ENCODE measurements around the gene MIA3. TPM values are rescaled to one million over a fixed set of nuclear protein-coding genes. Genes with fewer than 3 reads are reported as not detected.

The MIA3 gene
- total and polyA plus RNA-seq, 7 experiments from 2014 or later = 48.0 to 112 (median 79.6) TPM

DNA sequence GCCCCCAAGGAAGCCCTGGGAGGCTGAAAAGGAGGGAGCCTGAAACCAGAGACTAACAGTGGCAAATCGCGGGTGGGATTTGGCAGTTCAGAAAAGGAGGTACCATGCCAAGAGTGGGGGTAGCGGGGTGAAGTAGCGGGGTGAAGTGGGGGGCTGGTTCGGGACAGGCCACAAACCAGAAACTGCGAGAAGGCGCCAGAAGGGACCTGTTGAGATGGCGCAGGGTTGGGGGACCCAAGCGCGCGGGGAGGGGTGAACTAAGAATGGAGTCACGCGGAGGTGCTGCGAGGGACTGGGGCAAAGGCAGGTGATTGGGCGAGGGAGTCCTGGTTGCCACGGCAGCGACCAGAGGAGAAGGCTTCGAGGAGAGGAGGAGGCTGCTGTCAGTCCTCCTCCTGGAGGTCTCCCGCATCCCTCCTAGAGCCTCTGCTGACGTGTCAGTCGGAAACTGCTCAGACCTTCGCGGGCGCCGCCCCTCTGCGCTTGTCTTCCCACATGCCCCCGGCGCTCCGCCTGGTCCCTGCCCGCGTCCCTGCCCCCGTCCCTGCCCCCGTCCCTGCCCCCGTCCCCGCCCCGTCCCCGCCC, 438 bp upstream of the MIA3 start:
- H3K27me3 ChIP-seq (ENCODE audit: control insufficient read depth in 2 of 2, insufficient read depth in 2 of 2, low read length in 2 of 2) = no peaks in the 10 kb centered on the region
- peaks cover 18 to 22% of the 10 kb centered on the region in 2 donors for H3K4me1 ChIP-seq (ENCODE audit: control insufficient read depth in 2 of 2, insufficient read depth in 2 of 2, low read length in 2 of 2)
- CTCF ChIA-PET = interaction anchor here (1.8 kb wide), 1 partner anchor 16 kb away, joined by 6 read pairs; no protein-coding TSS in a partner anchor
- DNase-seq = peak; percentile 81 to 98 (median 89)
- H3K27me3 Mint-ChIP-seq = peaks cover 5 to 51% (median 26%) of the 10 kb centered on the region in 5 donors
- peaks cover 0 to 2% (median 0%) of the 10 kb centered on the region in 11 donors for H3K9me3 Mint-ChIP-seq
- peak overlapping the region; percentile 74 for H3K4me3 ChIP-seq (ENCODE audit: low read length)
- no peaks in the 10 kb centered on the region for H3K9me3 ChIP-seq (ENCODE audit: control insufficient read depth in 2 of 3, low read length in 3 of 3)
- H3K27ac ChIP-seq (ENCODE audit: low read depth, low read length) = peak overlapping the region; percentile 74
- ATAC-seq = peak; percentile 93
- H3K36me3 ChIP-seq (ENCODE audit: control insufficient read depth in 2 of 3, insufficient read depth in 3 of 3, low read length in 3 of 3) = peaks cover 0 to 6% (median 0%) of the 10 kb centered on the region in 3 experiments
- H3K27ac Mint-ChIP-seq = peak overlapping the region; percentile 90 to 97 (median 95)
- H3K36me3 Mint-ChIP-seq = peaks cover 0 to 10% (median 0%) of the 10 kb centered on the region in 5 donors
- POLR2A ChIA-PET = interaction anchor here (0.7 to 4.7 kb wide), 4 partner anchors 26 to 158 kb away, joined by 3 to 29 read pairs (median 6); partner anchors contain the start of genes AIDA, BROX and TAF1A
- peak overlapping the region; percentile 89 to 95 (median 93) for H3K4me3 Mint-ChIP-seq
- intact Hi-C loops (cut with micrococcal nuclease) = loop anchor here (1.0 to 10.0 kb wide), 13 partner anchors 27 to 1227 kb away; partner anchors contain the start of genes DISP1 (in 2 of the 2), DUSP10 (in 2 of the 2), TAF1A (in 2 of the 2) and TLR5 (in 2 of the 2)
- H3K4me1 Mint-ChIP-seq = peaks cover 14 to 39% (median 32%) of the 10 kb centered on the region in 7 donors

DNA sequence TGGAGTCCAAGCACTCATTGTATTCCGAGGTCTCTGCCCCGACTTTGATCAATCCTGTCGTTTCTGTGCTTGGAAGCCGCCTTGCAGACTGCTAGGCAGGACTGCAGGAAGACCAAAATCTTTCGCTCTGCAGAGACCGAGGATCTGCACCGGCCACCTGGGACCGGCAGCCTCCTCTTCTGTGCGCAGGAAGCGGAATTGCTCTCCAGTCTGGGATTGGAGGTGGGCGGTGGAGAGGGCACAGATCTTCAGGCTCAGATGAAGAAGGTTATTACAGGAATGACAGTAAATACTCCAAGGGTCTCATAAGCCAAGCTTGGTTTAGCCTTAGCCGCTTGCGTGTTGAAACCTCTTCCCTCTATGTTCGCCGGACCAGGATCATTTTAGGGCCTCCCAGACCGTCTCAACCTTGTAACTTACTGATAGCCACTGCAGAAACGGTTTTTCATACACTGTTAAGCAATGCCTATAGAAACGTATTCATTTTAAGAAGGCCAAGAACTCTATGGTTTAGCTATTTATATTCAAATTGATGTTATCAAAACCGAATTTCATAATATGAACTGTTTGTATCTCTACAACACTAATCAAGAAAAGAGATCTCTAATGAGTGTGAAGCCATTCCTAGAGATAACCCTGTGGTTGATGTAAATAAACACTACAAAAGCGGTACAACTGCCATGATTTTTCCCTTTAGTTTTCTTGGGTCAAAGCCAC, 1.1 kb downstream of the MIA3 start:
- intact Hi-C loops (cut with micrococcal nuclease) = loop anchor here (1.0 to 10.0 kb wide), 7 partner anchors 15 to 1226 kb away; partner anchors contain the start of genes DISP1 (in 1 of the 2), DUSP10 (in 1 of the 2), SUSD4 (in 1 of the 2) and TLR5 (in 1 of the 2)
- peaks cover 14 to 39% (median 35%) of the 10 kb centered on the region in 7 donors for H3K4me1 Mint-ChIP-seq
- peaks cover 4 to 23% (median 10%) of the 10 kb centered on the region in 5 donors for H3K36me3 Mint-ChIP-seq
- peaks cover 0 to 2% (median 0%) of the 10 kb centered on the region in 11 donors for H3K9me3 Mint-ChIP-seq
- Histone ChIP-seq H3K27me3 (ENCODE audit: control insufficient read depth in 2 of 2, insufficient read depth in 2 of 2, low read length in 2 of 2) (no peaks in the 10 kb centered on the region), H3K36me3 (ENCODE audit: control insufficient read depth in 2 of 3, insufficient read depth in 3 of 3, low read length in 3 of 3) (peaks cover 0 to 8% (median 0%) of the 10 kb centered on the region in 3 experiments), H3K27ac (ENCODE audit: low read depth, low read length) (peak overlapping the region; percentile 94), H3K4me3 (ENCODE audit: low read length) (peak overlapping the region; percentile 69), H3K9me3 (ENCODE audit: control insufficient read depth in 2 of 3, low read length in 3 of 3) (no peaks in the 10 kb centered on the region), H3K4me1 (ENCODE audit: control insufficient read depth in 2 of 2, insufficient read depth in 2 of 2, low read length in 2 of 2) (peaks cover 18 to 22% of the 10 kb centered on the region in 2 donors)
- DNase-seq = peak in 3 of 9 donors; percentile 7 to 25 (median 15)
- peak overlapping the region; percentile 86 to 93 (median 92) for H3K4me3 Mint-ChIP-seq
- CTCF ChIA-PET = interaction anchor here (0.6 to 1.7 kb wide), 3 partner anchors 15 to 93 kb away, joined by 3 to 12 read pairs (median 3); partner anchors contain the start of genes AIDA and BROX
- peak overlapping the region; percentile 25 to 95 (median 82) for H3K27ac Mint-ChIP-seq
- no peak for ATAC-seq
- H3K27me3 Mint-ChIP-seq = peaks cover 0 to 36% (median 12%) of the 10 kb centered on the region in 5 donors
- POLR2A ChIA-PET = interaction anchor here (0.6 to 4.7 kb wide), 7 partner anchors 9 to 95 kb away, joined by 3 to 29 read pairs (median 4); partner anchors contain the start of gene TAF1A

DNA sequence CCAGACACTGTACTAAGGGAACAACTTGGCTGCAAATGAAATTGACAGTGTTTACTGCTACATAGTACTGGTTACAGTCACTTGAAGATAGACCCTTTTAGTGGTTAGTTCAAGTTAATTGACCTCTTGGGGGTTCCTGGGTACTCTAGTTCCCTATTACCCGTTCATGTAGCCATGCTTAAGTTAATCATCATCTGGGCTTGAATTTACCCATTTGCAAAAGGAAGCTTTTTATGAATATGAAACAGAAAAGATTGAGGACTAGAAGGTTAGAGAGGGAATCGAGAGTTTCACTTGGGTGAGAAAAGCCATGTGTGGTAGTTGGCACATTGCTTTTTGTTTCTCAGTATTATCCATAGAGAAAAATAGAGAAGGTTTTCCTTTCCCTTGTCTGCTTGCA, 2.7 kb downstream of the MIA3 start:
- CTCF ChIA-PET = interaction anchor here (0.7 to 1.7 kb wide), 3 partner anchors 14 to 24 kb away, joined by 3 to 12 read pairs (median 3); no protein-coding TSS in a partner anchor
- ATAC-seq = no peak
- Mint-ChIP-seq H3K9me3 (peaks cover 0 to 2% (median 0%) of the 10 kb centered on the region in 11 donors), H3K4me3 (peak overlapping the region in 2 of 10 donors; percentile 91 to 93), H3K27ac (peak overlapping the region in 2 of 9 donors; percentile 8 to 28), H3K36me3 (peaks cover 5 to 23% (median 14%) of the 10 kb centered on the region in 5 donors), H3K27me3 (peaks cover 0 to 24% (median 0%) of the 10 kb centered on the region in 5 donors), H3K4me1 (peaks cover 15 to 39% (median 35%) of the 10 kb centered on the region in 7 donors)
- Histone ChIP-seq H3K27ac (ENCODE audit: low read depth, low read length) (no peak overlapping the region), H3K9me3 (ENCODE audit: control insufficient read depth in 2 of 3, low read length in 3 of 3) (no peaks in the 10 kb centered on the region), H3K4me3 (ENCODE audit: low read length) (no peak overlapping the region), H3K4me1 (ENCODE audit: control insufficient read depth in 2 of 2, insufficient read depth in 2 of 2, low read length in 2 of 2) (peaks cover 18 to 22% of the 10 kb centered on the region in 2 donors), H3K36me3 (ENCODE audit: control insufficient read depth in 2 of 3, insufficient read depth in 3 of 3, low read length in 3 of 3) (peaks cover 0 to 17% (median 4%) of the 10 kb centered on the region in 3 experiments), H3K27me3 (ENCODE audit: control insufficient read depth in 2 of 2, insufficient read depth in 2 of 2, low read length in 2 of 2) (no peaks in the 10 kb centered on the region)
- DNase-seq = no peak
- POLR2A ChIA-PET = interaction anchor here (1.0 to 4.7 kb wide), 4 partner anchors 23 to 92 kb away, joined by 3 to 29 read pairs (median 4); no protein-coding TSS in a partner anchor
- intact Hi-C loops (cut with micrococcal nuclease) = no loop called here

DNA sequence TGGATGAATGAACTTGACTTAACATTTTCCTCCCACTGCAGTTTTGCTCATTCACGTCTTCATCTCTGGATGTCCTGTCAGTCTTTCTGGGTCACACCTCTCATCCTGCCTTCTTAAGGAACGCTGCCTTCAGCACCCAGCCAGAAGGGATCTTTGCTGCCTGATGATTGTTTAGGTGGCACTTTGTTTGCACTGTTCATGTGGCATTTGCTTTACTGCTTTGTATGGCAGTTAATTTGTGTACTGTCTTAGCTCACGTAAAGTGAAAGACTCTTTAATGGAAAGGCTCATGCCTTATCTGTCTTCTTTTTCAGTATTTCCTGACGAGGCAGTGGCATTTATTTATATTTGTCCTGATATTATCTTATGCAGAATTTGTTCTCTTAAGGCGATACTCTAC, 4.9 kb downstream of the MIA3 start:
- H3K27ac Mint-ChIP-seq = peak overlapping the region in 1 of 9 donors; percentile 42

DNA sequence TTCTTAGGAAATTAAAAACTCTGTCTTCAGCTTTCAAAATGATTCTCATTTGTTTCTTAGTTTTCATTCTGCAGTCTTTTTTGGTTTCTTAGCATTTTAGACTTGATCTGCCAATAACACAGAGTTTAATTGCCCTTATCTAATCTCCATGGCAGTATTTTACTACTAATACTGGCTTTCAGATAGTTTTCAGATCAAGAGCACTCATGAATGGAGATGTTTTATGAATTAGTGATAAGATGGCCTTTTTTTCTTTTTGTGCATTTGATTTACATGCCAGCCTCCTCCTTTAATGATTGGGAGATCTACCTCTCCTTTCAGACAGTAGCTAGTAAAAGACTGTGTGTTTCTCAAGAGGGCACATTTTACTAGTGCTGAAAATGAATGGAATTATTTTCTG, 5.6 kb downstream of the MIA3 start:
- Mint-ChIP-seq H3K4me1 (peaks cover 15 to 32% (median 28%) of the 10 kb centered on the region in 7 donors), H3K36me3 (peaks cover 17 to 46% (median 29%) of the 10 kb centered on the region in 5 donors), H3K4me3 (no peak overlapping the region), H3K9me3 (peaks cover 0 to under 1% (median 0%) of the 10 kb centered on the region in 11 donors), H3K27ac (peak overlapping the region in 1 of 9 donors; percentile 42), H3K27me3 (peaks cover 0 to 6% (median 0%) of the 10 kb centered on the region in 5 donors)
- Histone ChIP-seq H3K4me3 (ENCODE audit: low read length) (no peak overlapping the region), H3K9me3 (ENCODE audit: control insufficient read depth in 2 of 3, low read length in 3 of 3) (no peaks in the 10 kb centered on the region), H3K36me3 (ENCODE audit: control insufficient read depth in 2 of 3, insufficient read depth in 3 of 3, low read length in 3 of 3) (peaks cover 4 to 45% (median 8%) of the 10 kb centered on the region in 3 experiments), H3K27me3 (ENCODE audit: control insufficient read depth in 2 of 2, insufficient read depth in 2 of 2, low read length in 2 of 2) (no peaks in the 10 kb centered on the region), H3K4me1 (ENCODE audit: control insufficient read depth in 2 of 2, insufficient read depth in 2 of 2, low read length in 2 of 2) (peaks cover 11 to 16% of the 10 kb centered on the region in 2 donors), H3K27ac (ENCODE audit: low read depth, low read length) (no peak overlapping the region)
- intact Hi-C loops (cut with micrococcal nuclease) = no loop called here
- ChIA-PET CTCF (no interaction called here), POLR2A (interaction anchor here (0.6 to 1.6 kb wide), 2 partner anchors 20 to 34 kb away, joined by 3 read pairs; no protein-coding TSS in a partner anchor)
- ATAC-seq (no peak), DNase-seq (no peak)

More for the DNA sequence above, 4.9 kb downstream of the MIA3 start:
- no peak overlapping the region for H3K4me3 Mint-ChIP-seq
- intact Hi-C loops (cut with micrococcal nuclease) = no loop called here
- peaks cover 0 to 2% (median 0%) of the 10 kb centered on the region in 11 donors for H3K9me3 Mint-ChIP-seq
- Histone ChIP-seq H3K36me3 (ENCODE audit: control insufficient read depth in 2 of 3, insufficient read depth in 3 of 3, low read length in 3 of 3) (peaks cover 4 to 38% (median 8%) of the 10 kb centered on the region in 3 experiments), H3K27me3 (ENCODE audit: control insufficient read depth in 2 of 2, insufficient read depth in 2 of 2, low read length in 2 of 2) (no peaks in the 10 kb centered on the region), H3K4me3 (ENCODE audit: low read length) (no peak overlapping the region), H3K4me1 (ENCODE audit: control insufficient read depth in 2 of 2, insufficient read depth in 2 of 2, low read length in 2 of 2) (peaks cover 11 to 16% of the 10 kb centered on the region in 2 donors), H3K27ac (ENCODE audit: low read depth, low read length) (no peak overlapping the region), H3K9me3 (ENCODE audit: control insufficient read depth in 2 of 3, low read length in 3 of 3) (no peaks in the 10 kb centered on the region)
- peaks cover 12 to 39% (median 22%) of the 10 kb centered on the region in 5 donors for H3K36me3 Mint-ChIP-seq
- ATAC-seq (no peak), DNase-seq (no peak)
- peaks cover 13 to 32% (median 28%) of the 10 kb centered on the region in 7 donors for H3K4me1 Mint-ChIP-seq
- ChIA-PET CTCF (no interaction called here), POLR2A (interaction anchor here (0.6 to 1.6 kb wide), 2 partner anchors 20 to 34 kb away, joined by 3 read pairs; no protein-coding TSS in a partner anchor)
- H3K27me3 Mint-ChIP-seq = peaks cover 0 to 6% (median 0%) of the 10 kb centered on the region in 5 donors

DNA sequence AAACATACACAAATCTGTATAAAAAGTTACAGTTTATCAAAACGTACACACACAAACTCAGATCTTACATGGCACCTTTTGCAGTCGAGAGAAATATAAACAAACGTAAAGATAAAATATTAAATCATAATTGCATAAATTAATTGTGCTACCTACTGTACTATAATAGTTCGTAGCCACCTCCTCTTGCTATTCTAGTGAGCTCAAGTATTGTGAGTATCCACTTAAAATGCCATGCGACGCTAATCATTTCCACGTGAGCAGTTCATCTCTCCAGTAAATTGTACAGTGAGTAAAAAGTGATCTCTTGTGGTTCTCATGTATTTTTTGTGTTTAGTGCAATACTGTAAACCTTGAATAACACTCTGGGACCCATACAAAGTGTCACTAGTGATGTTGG, 6.3 kb downstream of the MIA3 start:
- Histone ChIP-seq H3K4me1 (ENCODE audit: control insufficient read depth in 2 of 2, insufficient read depth in 2 of 2, low read length in 2 of 2) (peaks cover 4 to 9% of the 10 kb centered on the region in 2 donors), H3K9me3 (ENCODE audit: control insufficient read depth in 2 of 3, low read length in 3 of 3) (no peaks in the 10 kb centered on the region), H3K4me3 (ENCODE audit: low read length) (no peak overlapping the region), H3K36me3 (ENCODE audit: control insufficient read depth in 2 of 3, insufficient read depth in 3 of 3, low read length in 3 of 3) (peaks cover 4 to 53% (median 8%) of the 10 kb centered on the region in 3 experiments), H3K27me3 (ENCODE audit: control insufficient read depth in 2 of 2, insufficient read depth in 2 of 2, low read length in 2 of 2) (no peaks in the 10 kb centered on the region), H3K27ac (ENCODE audit: low read depth, low read length) (no peak overlapping the region)
- no peak overlapping the region for H3K4me3 Mint-ChIP-seq
- no peak overlapping the region for H3K27ac Mint-ChIP-seq
- DNase-seq (no peak), ATAC-seq (no peak)
- POLR2A ChIA-PET = no interaction called here
- H3K36me3 Mint-ChIP-seq = peaks cover 21 to 54% (median 37%) of the 10 kb centered on the region in 5 donors
- no peaks in the 10 kb centered on the region for H3K9me3 Mint-ChIP-seq
- H3K4me1 Mint-ChIP-seq = peaks cover 15 to 31% (median 21%) of the 10 kb centered on the region in 7 donors
- no peaks in the 10 kb centered on the region for H3K27me3 Mint-ChIP-seq
- intact Hi-C loops (cut with micrococcal nuclease) = no loop called here
- CTCF ChIA-PET = interaction anchor here (0.9 kb wide), 1 partner anchor 169 kb away, joined by 3 read pairs; no protein-coding TSS in a partner anchor
